Parathyroid adenoma (tissue), 2 donors: ENCODE measurements around the gene ATG101.
A peak's percentile ranks its signal among the peaks of the same experiment; 100 is the strongest.

Source experiments
- H2AFZ ChIP-seq: fragments of 300-600 bp; sonication (generic); one replicate; pipeline ENCODE4 v1.7.0; 2017; ENCODE audit warnings: antibody characterized with exemption, mild to moderate bottlenecking
- H3K27ac ChIP-seq: fragments of 300-600 bp; sonication (generic); one replicate; pipeline ENCODE4 v1.7.0; 2017
- H3K27me3 ChIP-seq: fragments of 300-600 bp; sonication (generic); one replicate; pipeline ENCODE4 v1.7.0; 2017; ENCODE audit warnings: low read length; ENCODE audit not compliant: control insufficient read depth, insufficient read depth
- H3K36me3 ChIP-seq: fragments of 300-600 bp; sonication (generic); one replicate; pipeline ENCODE4 v1.7.0; 2017; ENCODE audit warnings: low read length; ENCODE audit not compliant: control insufficient read depth, insufficient read depth
- H3K4me1 ChIP-seq: fragments of 300-600 bp; sonication (generic); one replicate; pipeline ENCODE4 v1.7.0; 2017; ENCODE audit warnings: control low read depth
- H3K4me2 ChIP-seq: fragments of 300-600 bp; sonication (generic); one replicate; pipeline ENCODE4 v1.7.0; 2017; ENCODE audit warnings: low read length
- H3K4me3 ChIP-seq: fragments of 300-600 bp; sonication (generic); one replicate; pipeline ENCODE4 v1.7.0; 2017; ENCODE audit warnings: low read depth, low read length
- H3K79me2 ChIP-seq: fragments of 300-600 bp; sonication (generic); one replicate; pipeline ENCODE4 v1.7.0; 2017; ENCODE audit warnings: control low read depth
- H3K9ac ChIP-seq: fragments of 300-600 bp; sonication (generic); one replicate; pipeline ENCODE4 v1.7.0; 2017; ENCODE audit warnings: mild to moderate bottlenecking
- H3K9me3 ChIP-seq: fragments of 300-600 bp; sonication (generic); one replicate; pipeline ENCODE4 v1.7.0; 2017; ENCODE audit warnings: low read length; ENCODE audit not compliant: control insufficient read depth
- CTCF ChIP-seq: fragments of 300-600 bp; sonication (generic); IDR thresholded peaks from one replicate; pipeline ENCODE4 v1.7.0; 2017; ENCODE audit warnings: antibody characterized with exemption, mild to moderate bottlenecking
- donor health status: primary hyperparathyroidism.

ATG101 gene

GRCh38 chr12:52041695-52042123 is 28.1 kb upstream of the ATG101 start:
- Histone ChIP-seq H3K36me3 (no peaks in the 10 kb centered on the region), H3K4me3 (no peak overlapping the region), H3K9me3 (no peaks in the 10 kb centered on the region), H3K27me3 (no peaks in the 10 kb centered on the region), H3K27ac (no peak overlapping the region), H3K9ac (no peak overlapping the region), H3K79me2 (peaks cover 2% of the 10 kb centered on the region), H3K4me2 (no peak overlapping the region), H3K4me1 (peaks cover 7% of the 10 kb centered on the region), H2AFZ (no peak overlapping the region)
- TF ChIP-seq CTCF: no peak

- TF ChIP-seq CTCF: no peak
- Histone ChIP-seq H3K9me3 (no peaks in the 10 kb centered on the region), H3K4me2 (no peak overlapping the region), H2AFZ (no peak overlapping the region), H3K79me2 (peaks cover 6% of the 10 kb centered on the region), H3K4me1 (peaks cover 7% of the 10 kb centered on the region), H3K9ac (no peak overlapping the region), H3K4me3 (no peak overlapping the region), H3K27ac (peak overlapping the region; percentile 70), H3K36me3 (no peaks in the 10 kb centered on the region), H3K27me3 (no peaks in the 10 kb centered on the region)
Measured at GRCh38 chr12:52042706-52043385, 26.9 kb upstream of the ATG101 start.

GRCh38 chr12:52043386-52044212 is 26.2 kb upstream of the ATG101 start:
- TF ChIP-seq CTCF: no peak
- peaks cover 4% of the 10 kb centered on the region for H3K79me2 ChIP-seq
- no peaks in the 10 kb centered on the region for H3K9me3 ChIP-seq
- no peaks in the 10 kb centered on the region for H3K36me3 ChIP-seq
- no peak overlapping the region for H3K4me3 ChIP-seq
- no peak overlapping the region for H3K9ac ChIP-seq
- peaks cover 2% of the 10 kb centered on the region for H3K4me1 ChIP-seq
- H3K27ac ChIP-seq: peak overlapping the region; percentile 70
- no peaks in the 10 kb centered on the region for H3K27me3 ChIP-seq
- H2AFZ ChIP-seq: no peak overlapping the region
- H3K4me2 ChIP-seq: peak overlapping the region; percentile 2

GRCh38 chr12:52044292-52044983 is 25.3 kb upstream of the ATG101 start:
- H3K27me3 ChIP-seq: no peaks in the 10 kb centered on the region
- H2AFZ ChIP-seq: no peak overlapping the region
- H3K36me3 ChIP-seq: no peaks in the 10 kb centered on the region
- H3K79me2 ChIP-seq: peaks cover 4% of the 10 kb centered on the region
- H3K4me1 ChIP-seq: peaks cover 2% of the 10 kb centered on the region
- no peak overlapping the region for H3K4me3 ChIP-seq
- peak overlapping the region; percentile 70 for H3K27ac ChIP-seq
- H3K9me3 ChIP-seq: no peaks in the 10 kb centered on the region
- no peak for TF ChIP-seq CTCF
- H3K4me2 ChIP-seq: peak overlapping the region; percentile 2
- H3K9ac ChIP-seq: no peak overlapping the region
